Measurements from ENCODE around the gene TMEM98.
"Not testable (repeated sequence)": the region's sequence is repeated elsewhere in the genome, so short reads cannot be mapped to it uniquely, and the experiment has no call there.

The TMEM98 gene

GRCh38 chr17:32943647-32944191, 15.8 kb downstream of the TMEM98 start:
- no peak for DNase-seq

- no peak for DNase-seq
These were observed 16.5 kb downstream of the TMEM98 start for GRCh38 chr17:32944248-32945020.

- DNase-seq, result no peak
These were observed 18.6 kb downstream of the TMEM98 start for GRCh38 chr17:32946375-32947135.

- no peak for DNase-seq
These were observed 19.8 kb downstream of the TMEM98 start for GRCh38 chr17:32947736-32948135.

- DNase-seq, result no peak
These were observed 21.2 kb downstream of the TMEM98 start for GRCh38 chr17:32949181-32949580.

GRCh38 chr17:32952491-32952890, 24.5 kb downstream of the TMEM98 start:
- DNase-seq, result not testable (repeated sequence)

- DNase-seq, result no peak
These were observed 25.1 kb downstream of the TMEM98 start for GRCh38 chr17:32953045-32953444.

- no peak for DNase-seq
These were observed 25.9 kb downstream of the TMEM98 start for GRCh38 chr17:32953857-32954256.

- no peak for DNase-seq
These were observed 26.5 kb downstream of the TMEM98 start for GRCh38 chr17:32954477-32954876.

GRCh38 chr17:32955155-32955554, 27.2 kb downstream of the TMEM98 start:
- no peak for DNase-seq

- no peak for DNase-seq
These were observed 28.5 kb downstream of the TMEM98 start for GRCh38 chr17:32956240-32956970.

- DNase-seq, result no peak
These were observed 30.5 kb downstream of the TMEM98 start for GRCh38 chr17:32958418-32958817.

GRCh38 chr17:32960815-32961214, 32.9 kb downstream of the TMEM98 start:
- DNase-seq, result no peak

- DNase-seq, result no peak
These were observed 34.4 kb downstream of the TMEM98 start for GRCh38 chr17:32962320-32962711.

- DNase-seq, result no peak
These were observed 36.6 kb downstream of the TMEM98 start for GRCh38 chr17:32964541-32964940.

- DNase-seq, result not testable (repeated sequence)
These were observed 41.3 kb downstream of the TMEM98 start for GRCh38 chr17:32969231-32969630.

- DNase-seq, result no peak
These were observed 42.3 kb downstream of the TMEM98 start for GRCh38 chr17:32970281-32970680.

GRCh38 chr17:32971171-32971570, 43.2 kb downstream of the TMEM98 start:
- no peak for DNase-seq

GRCh38 chr17:32976131-32976530, 48.2 kb downstream of the TMEM98 start:
- no peak for DNase-seq

GRCh38 chr17:32976605-32977004, 48.7 kb downstream of the TMEM98 start:
- no peak for DNase-seq

GRCh38 chr17:32980230-32980629, 52.3 kb downstream of the TMEM98 start:
- no peak for DNase-seq

GRCh38 chr17:32981611-32982010, 53.7 kb downstream of the TMEM98 start:
- not testable (repeated sequence) for DNase-seq

- no peak for DNase-seq
These were observed 57.2 kb downstream of the TMEM98 start for GRCh38 chr17:32985050-32985756.

Data from NCI-H2081 treated with DMSO at 0.1 percent for 48 hours (cell line).